Uterus (tissue), 2 donors: Measurements from ENCODE around the gene KRTAP10-8.

Experiments
- POLR2A ChIP-seq, 2 donors: fragments of 450-650 bp; IDR thresholded peaks; one replicate each; pipeline ENCODE4 v1.6.1; 2016; ENCODE audit warnings: antibody characterized with exemption in 2 of 2, mild to moderate bottlenecking in 1 of 2, moderate library complexity in 1 of 2
- TF ChIP-seq, protein P1 (sequence below), 4 experiments: fragments of 200-600 bp in 2 of 4; fragments of 450-650 bp in 2 of 4; sonication (generic) in 2 of 4; IDR thresholded peaks; one replicate each; pipeline ENCODE4 v1.5.1; 2016 to 2019; ENCODE audit warnings: antibody characterized with exemption in 4 of 4, mild to moderate bottlenecking in 2 of 4, moderate library complexity in 1 of 4

GRCh38 chr21:44625756-44626155, 13.9 kb downstream of the KRTAP10-8 start:
- TF ChIP-seq, protein P1, sequence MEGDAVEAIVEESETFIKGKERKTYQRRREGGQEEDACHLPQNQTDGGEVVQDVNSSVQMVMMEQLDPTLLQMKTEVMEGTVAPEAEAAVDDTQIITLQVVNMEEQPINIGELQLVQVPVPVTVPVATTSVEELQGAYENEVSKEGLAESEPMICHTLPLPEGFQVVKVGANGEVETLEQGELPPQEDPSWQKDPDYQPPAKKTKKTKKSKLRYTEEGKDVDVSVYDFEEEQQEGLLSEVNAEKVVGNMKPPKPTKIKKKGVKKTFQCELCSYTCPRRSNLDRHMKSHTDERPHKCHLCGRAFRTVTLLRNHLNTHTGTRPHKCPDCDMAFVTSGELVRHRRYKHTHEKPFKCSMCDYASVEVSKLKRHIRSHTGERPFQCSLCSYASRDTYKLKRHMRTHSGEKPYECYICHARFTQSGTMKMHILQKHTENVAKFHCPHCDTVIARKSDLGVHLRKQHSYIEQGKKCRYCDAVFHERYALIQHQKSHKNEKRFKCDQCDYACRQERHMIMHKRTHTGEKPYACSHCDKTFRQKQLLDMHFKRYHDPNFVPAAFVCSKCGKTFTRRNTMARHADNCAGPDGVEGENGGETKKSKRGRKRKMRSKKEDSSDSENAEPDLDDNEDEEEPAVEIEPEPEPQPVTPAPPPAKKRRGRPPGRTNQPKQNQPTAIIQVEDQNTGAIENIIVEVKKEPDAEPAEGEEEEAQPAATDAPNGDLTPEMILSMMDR (IDR thresholded peaks at IDR 0.05), result no peak
- no peak for TF ChIP-seq POLR2A (IDR thresholded peaks at IDR 0.05)
